NB4 (cell line): ENCODE data around the gene ZNF512B.

Source experiments
- POLR2A ChIP-seq: IDR thresholded peaks from 2 replicates; pipeline ENCODE4 v1.6.1; 2011; ENCODE audit warnings: mild to moderate bottlenecking; ENCODE audit not compliant: insufficient read length; ENCODE audit errors: extremely low read depth
- TF ChIP-seq, protein P1 (sequence below): IDR thresholded peaks from one replicate; pipeline ENCODE4 v1.5.1; 2012; ENCODE audit warnings: low read depth, low read length

DNA sequence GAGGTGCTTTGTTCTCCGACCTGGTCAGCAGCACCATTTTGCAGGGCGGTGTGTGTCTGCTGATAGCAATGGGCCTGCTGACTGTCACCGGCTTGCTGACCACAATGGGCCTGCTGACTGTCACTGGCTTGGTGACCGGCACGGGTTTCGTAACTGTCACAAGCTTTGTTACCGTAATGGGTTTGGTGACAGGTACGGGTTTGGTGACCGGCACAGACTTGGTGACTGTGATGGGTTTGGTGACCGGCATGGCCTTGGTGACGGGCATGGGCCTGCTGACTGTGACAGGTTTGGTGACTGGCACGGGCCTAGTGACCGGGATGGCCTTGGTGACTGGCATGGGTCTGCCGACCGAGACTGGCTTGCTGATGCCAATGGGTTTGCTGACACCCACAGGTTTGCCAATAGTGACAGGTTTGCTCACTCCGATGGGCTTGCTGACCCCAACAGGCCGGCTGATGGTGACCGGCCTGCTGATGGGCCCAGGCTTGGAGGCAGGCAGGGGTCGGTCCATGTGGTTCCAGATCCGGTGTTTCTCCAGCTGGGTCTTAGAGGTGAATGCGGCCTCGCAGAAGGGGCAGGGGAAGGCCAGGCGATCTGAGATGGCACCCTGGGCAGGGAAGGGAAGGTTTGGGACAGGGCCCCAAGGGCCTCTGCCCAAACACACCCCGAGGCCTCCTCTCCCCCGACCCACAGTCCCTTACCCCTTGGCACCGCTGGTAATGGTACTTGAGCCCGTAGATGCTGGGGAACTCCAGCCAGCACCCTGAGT is 3.4 kb downstream of the ZNF512B start:
- TF ChIP-seq, protein P1, sequence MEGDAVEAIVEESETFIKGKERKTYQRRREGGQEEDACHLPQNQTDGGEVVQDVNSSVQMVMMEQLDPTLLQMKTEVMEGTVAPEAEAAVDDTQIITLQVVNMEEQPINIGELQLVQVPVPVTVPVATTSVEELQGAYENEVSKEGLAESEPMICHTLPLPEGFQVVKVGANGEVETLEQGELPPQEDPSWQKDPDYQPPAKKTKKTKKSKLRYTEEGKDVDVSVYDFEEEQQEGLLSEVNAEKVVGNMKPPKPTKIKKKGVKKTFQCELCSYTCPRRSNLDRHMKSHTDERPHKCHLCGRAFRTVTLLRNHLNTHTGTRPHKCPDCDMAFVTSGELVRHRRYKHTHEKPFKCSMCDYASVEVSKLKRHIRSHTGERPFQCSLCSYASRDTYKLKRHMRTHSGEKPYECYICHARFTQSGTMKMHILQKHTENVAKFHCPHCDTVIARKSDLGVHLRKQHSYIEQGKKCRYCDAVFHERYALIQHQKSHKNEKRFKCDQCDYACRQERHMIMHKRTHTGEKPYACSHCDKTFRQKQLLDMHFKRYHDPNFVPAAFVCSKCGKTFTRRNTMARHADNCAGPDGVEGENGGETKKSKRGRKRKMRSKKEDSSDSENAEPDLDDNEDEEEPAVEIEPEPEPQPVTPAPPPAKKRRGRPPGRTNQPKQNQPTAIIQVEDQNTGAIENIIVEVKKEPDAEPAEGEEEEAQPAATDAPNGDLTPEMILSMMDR, result no peak
- TF ChIP-seq POLR2A, result no peak
